Activated T-helper 1 cell treated with anti-CD3 and anti-CD28 coated beads, Interleukin-12 subunit alpha, Interleukin-12 subunit beta, Interleukin-2, Interleukin-4 antibody, amounts not matched to agents 30 ng/mL and 10 ng/mL and 1 ng/mL, durations not matched to agents 14 hours and 24 hours and 36 hours (primary cell): ENCODE data around the gene AGO1. TPM values are rescaled to one million over a fixed set of nuclear protein-coding genes. Genes with fewer than 3 reads are reported as not detected.

Experiments used
- DNase-seq: peaks from one replicate; pipeline ENCODE4 v3.0.0; 2021; ENCODE audit warnings: low spot score
- H3K27ac Mint-ChIP-seq: one replicate; pipeline ENCODE4 v1.8.0; 2021; ENCODE audit warnings: mild to moderate bottlenecking, mixed read lengths
- H3K27me3 Mint-ChIP-seq: one replicate; pipeline ENCODE4 v1.8.0; 2022; ENCODE audit warnings: mild to moderate bottlenecking, moderate library complexity, mixed read lengths; ENCODE audit not compliant: insufficient read depth
- H3K36me3 Mint-ChIP-seq: one replicate; pipeline ENCODE4 v1.8.0; 2021; ENCODE audit warnings: low read depth, mixed read lengths
- H3K4me1 Mint-ChIP-seq: one replicate; pipeline ENCODE4 v1.8.0; 2021; ENCODE audit warnings: low read depth, mixed read lengths
- H3K4me3 Mint-ChIP-seq: one replicate; pipeline ENCODE4 v1.8.0; 2021; ENCODE audit warnings: mild to moderate bottlenecking, moderate library complexity, mixed read lengths
- H3K9me3 Mint-ChIP-seq: one replicate; pipeline ENCODE4 v1.8.0; 2021; ENCODE audit warnings: mixed read lengths
- intact Hi-C: fragments of 100-400 bp; cut with micrococcal nuclease; formaldehyde crosslinking; loops from one replicate; pipeline ENCODE4 v1.15.1; 2024
- total RNA-seq: library from RNA; stranded (reverse); gene quantifications from 2 replicates; pipeline ENCODE4 v1.2.3, GENCODE V29; 2022

The AGO1 gene
- total RNA-seq, 1 donor from 2014 or later, result 39.5 TPM

- peaks cover 22% of the 10 kb centered on the region for H3K36me3 Mint-ChIP-seq
- no peaks in the 10 kb centered on the region for H3K9me3 Mint-ChIP-seq
- DNase-seq, result no peak
- H3K4me3 Mint-ChIP-seq, result no peak overlapping the region
- H3K27me3 Mint-ChIP-seq, result no peaks in the 10 kb centered on the region
- H3K27ac Mint-ChIP-seq, result no peak overlapping the region
- no peaks in the 10 kb centered on the region for H3K4me1 Mint-ChIP-seq
- intact Hi-C loops, result no loop called here
Measured at GRCh38 chr1:35899941-35900340, 16.9 kb downstream of the AGO1 start.

GRCh38 chr1:35901235-35901634, 18.2 kb downstream of the AGO1 start:
- DNase-seq, result no peak
- no peak overlapping the region for H3K27ac Mint-ChIP-seq
- no peak overlapping the region for H3K4me3 Mint-ChIP-seq
- H3K27me3 Mint-ChIP-seq, result no peaks in the 10 kb centered on the region
- peaks cover 22% of the 10 kb centered on the region for H3K36me3 Mint-ChIP-seq
- intact Hi-C loops, result no loop called here
- no peaks in the 10 kb centered on the region for H3K9me3 Mint-ChIP-seq
- no peaks in the 10 kb centered on the region for H3K4me1 Mint-ChIP-seq

GRCh38 chr1:35902671-35903070, 19.7 kb downstream of the AGO1 start:
- Mint-ChIP-seq H3K36me3 (peaks cover 21% of the 10 kb centered on the region), H3K27me3 (no peaks in the 10 kb centered on the region), H3K9me3 (no peaks in the 10 kb centered on the region)

GRCh38 chr1:35914717-35915116, 31.7 kb downstream of the AGO1 start:
- no peak for DNase-seq
- Mint-ChIP-seq H3K27me3 (no peaks in the 10 kb centered on the region), H3K27ac (no peak overlapping the region), H3K36me3 (peaks cover 51% of the 10 kb centered on the region), H3K4me1 (no peaks in the 10 kb centered on the region), H3K9me3 (no peaks in the 10 kb centered on the region), H3K4me3 (no peak overlapping the region)
- intact Hi-C loops, result no loop called here

More at GRCh38 chr1:35902671-35903070, 19.7 kb downstream of the AGO1 start:
- Mint-ChIP-seq H3K4me3 (no peak overlapping the region), H3K27ac (no peak overlapping the region), H3K4me1 (no peaks in the 10 kb centered on the region)
- intact Hi-C loops, result no loop called here
- DNase-seq, result no peak

- no peaks in the 10 kb centered on the region for H3K9me3 Mint-ChIP-seq
- no peak for DNase-seq
- no peaks in the 10 kb centered on the region for H3K4me1 Mint-ChIP-seq
- H3K27ac Mint-ChIP-seq, result no peak overlapping the region
- no peaks in the 10 kb centered on the region for H3K27me3 Mint-ChIP-seq
- intact Hi-C loops, result no loop called here
- H3K36me3 Mint-ChIP-seq, result peaks cover 60% of the 10 kb centered on the region
- no peak overlapping the region for H3K4me3 Mint-ChIP-seq
Measured at GRCh38 chr1:35915693-35916092, 32.7 kb downstream of the AGO1 start.

- Mint-ChIP-seq H3K27ac (no peak overlapping the region), H3K36me3 (peaks cover 25% of the 10 kb centered on the region), H3K27me3 (no peaks in the 10 kb centered on the region), H3K4me3 (no peak overlapping the region), H3K4me1 (peaks cover 5% of the 10 kb centered on the region), H3K9me3 (no peaks in the 10 kb centered on the region)
- DNase-seq, result no peak
- intact Hi-C loops, result no loop called here
Measured at GRCh38 chr1:35923791-35924221, 40.8 kb downstream of the AGO1 start.

- intact Hi-C loops, result no loop called here
- Mint-ChIP-seq H3K4me1 (peaks cover 10% of the 10 kb centered on the region), H3K4me3 (no peak overlapping the region), H3K27me3 (no peaks in the 10 kb centered on the region), H3K36me3 (peaks cover 21% of the 10 kb centered on the region), H3K9me3 (no peaks in the 10 kb centered on the region), H3K27ac (no peak overlapping the region)
- no peak for DNase-seq
Measured at GRCh38 chr1:35924838-35925237, 41.8 kb downstream of the AGO1 start.

- peaks cover 12% of the 10 kb centered on the region for H3K36me3 Mint-ChIP-seq
Measured at GRCh38 chr1:35925741-35926140, 42.7 kb downstream of the AGO1 start.

GRCh38 chr1:35927472-35927871, 44.5 kb downstream of the AGO1 start:
- peaks cover 26% of the 10 kb centered on the region for H3K4me1 Mint-ChIP-seq
- H3K27ac Mint-ChIP-seq, result no peak overlapping the region
- H3K36me3 Mint-ChIP-seq, result peaks cover 4% of the 10 kb centered on the region
- H3K4me3 Mint-ChIP-seq, result no peak overlapping the region
- H3K27me3 Mint-ChIP-seq, result no peaks in the 10 kb centered on the region
- H3K9me3 Mint-ChIP-seq, result no peaks in the 10 kb centered on the region
- intact Hi-C loops, result no loop called here
- DNase-seq, result no peak

More at GRCh38 chr1:35925741-35926140, 42.7 kb downstream of the AGO1 start:
- no peaks in the 10 kb centered on the region for H3K27me3 Mint-ChIP-seq
- DNase-seq, result no peak
- H3K27ac Mint-ChIP-seq, result no peak overlapping the region
- intact Hi-C loops, result no loop called here
- H3K9me3 Mint-ChIP-seq, result no peaks in the 10 kb centered on the region
- no peak overlapping the region for H3K4me3 Mint-ChIP-seq
- H3K4me1 Mint-ChIP-seq, result peaks cover 15% of the 10 kb centered on the region

- intact Hi-C loops, result loop anchor here (5.0 to 10.0 kb wide), 8 partner anchors 123 to 898 kb away; partner anchors contain the start of genes AGO4, C1orf216, KIAA0319L and MRPS15
- no peaks in the 10 kb centered on the region for H3K9me3 Mint-ChIP-seq
- H3K27me3 Mint-ChIP-seq, result no peaks in the 10 kb centered on the region
- peaks cover 4% of the 10 kb centered on the region for H3K36me3 Mint-ChIP-seq
- H3K4me1 Mint-ChIP-seq, result peaks cover 36% of the 10 kb centered on the region
- peak overlapping the region; percentile 97 for H3K27ac Mint-ChIP-seq
- H3K4me3 Mint-ChIP-seq, result peak overlapping the region; percentile 93
- DNase-seq, result peak; percentile 6
Measured at GRCh38 chr1:35929730-35930592, 47.0 kb downstream of the AGO1 start.

GRCh38 chr1:35930593-35931445, 47.8 kb downstream of the AGO1 start, which contains the start of gene AGO3:
AGO3 (plus strand) TSS chr1:35931105; CDS start chr1:35931427, 322 bp downstream.
- Mint-ChIP-seq H3K4me3 (peak within 1 kb of the TSS; percentile 93), H3K36me3 (peaks cover 4% of the 10 kb centered on the region), H3K27me3 (no peaks in the 10 kb centered on the region), H3K27ac (peak within 1 kb of the TSS; percentile 97), H3K4me1 (peaks cover 36% of the 10 kb centered on the region), H3K9me3 (no peaks in the 10 kb centered on the region)
- peak; percentile 87 for DNase-seq
- intact Hi-C loops, result loop anchor here (1.0 to 10.0 kb wide), 12 partner anchors 11 to 899 kb away; partner anchors contain the start of genes ADPRS, AGO1, AGO4 and C1orf216

- no peaks in the 10 kb centered on the region for H3K9me3 Mint-ChIP-seq
- H3K4me1 Mint-ChIP-seq, result peaks cover 36% of the 10 kb centered on the region
- peaks cover 2% of the 10 kb centered on the region for H3K36me3 Mint-ChIP-seq
- peak; percentile 1 for DNase-seq
- H3K4me3 Mint-ChIP-seq, result peak overlapping the region; percentile 92
- intact Hi-C loops, result loop anchor here (1.0 to 10.0 kb wide), 12 partner anchors 11 to 899 kb away; partner anchors contain the start of genes ADPRS, AGO1, AGO4 and C1orf216
- H3K27ac Mint-ChIP-seq, result peak overlapping the region; percentile 84
- no peaks in the 10 kb centered on the region for H3K27me3 Mint-ChIP-seq
Measured at GRCh38 chr1:35931446-35932157, 48.6 kb downstream of the AGO1 start.
